ENCODE data around the gene WASF2. TPM values are rescaled to one million over a fixed set of nuclear protein-coding genes. Genes with fewer than 3 reads are reported as not detected.

Gene WASF2
- total RNA-seq, 1 experiment from 2014 or later = 68.6 TPM

GRCh38 chr1:27377760-27378495, 112.0 kb downstream of the WASF2 start:
- Mint-ChIP-seq H3K27me3 (ENCODE audit: insufficient read depth, unreplicated experiment) (no peaks in the 10 kb centered on the region), H3K27ac (ENCODE audit: unreplicated experiment) (no peak overlapping the region), H3K4me1 (ENCODE audit: low read depth, unreplicated experiment) (no peaks in the 10 kb centered on the region), H3K4me3 (ENCODE audit: unreplicated experiment) (no peak overlapping the region), H3K36me3 (ENCODE audit: insufficient read depth, unreplicated experiment) (no peaks in the 10 kb centered on the region), H3K9me3 (ENCODE audit: unreplicated experiment) (no peaks in the 10 kb centered on the region)
- BruUV-seq (replicated peaks) = no TSS peak
- no peaks in the 10 kb centered on the region for H3K4me1 ChIP-seq
- no peak for DNase-seq
- CTCF ChIA-PET = interaction anchor here (1.5 kb wide), 1 partner anchor 10 kb away, joined by 7 read pairs; no protein-coding TSS in a partner anchor
- no peak for TF ChIP-seq CTCF (IDR thresholded peaks at IDR 0.05; ENCODE audit: insufficient read depth in 1 of 2, low read depth in 1 of 2, low read length in 1 of 2, severe bottlenecking in 1 of 2, unreplicated experiment in 1 of 2)
- no peaks in the 10 kb centered on the region for H3K9me3 ChIP-seq
- H3K4me3 ChIP-seq (ENCODE audit: low read depth, low read length) = no peak overlapping the region
- H3K27me3 ChIP-seq (replicated peaks; ENCODE audit: control insufficient read depth, insufficient read depth, low read length) = no peaks in the 10 kb centered on the region
- POLR2A ChIA-PET = no interaction called here
- intact Hi-C loops (cut with micrococcal nuclease; ENCODE audit: unreplicated experiment) = no loop called here
- no peaks in the 10 kb centered on the region for H3K36me3 ChIP-seq (ENCODE audit: control insufficient read depth, insufficient read depth, low read length)

GRCh38 chr1:27374362-27375086, 115.4 kb downstream of the WASF2 start, which contains the start of gene FCN3:
TSS of gene FCN3 (minus strand) at chr1:27374824. CDS start at chr1:27374818, 6 bp downstream.
- POLR2A ChIA-PET = no interaction called here
- no peak for TF ChIP-seq CTCF (IDR thresholded peaks at IDR 0.05; ENCODE audit: insufficient read depth in 1 of 2, low read depth in 1 of 2, low read length in 1 of 2, severe bottlenecking in 1 of 2, unreplicated experiment in 1 of 2)
- H3K4me1 ChIP-seq = no peaks in the 10 kb centered on the region

GRCh38 chr1:27372808-27373690, 116.9 kb downstream of the WASF2 start:
- ChIA-PET CTCF (interaction anchor here (0.6 to 1.6 kb wide), 4 partner anchors 15 to 76 kb away, joined by 3 to 6 read pairs (median 5); no protein-coding TSS in a partner anchor), POLR2A (no interaction called here)
- no peaks in the 10 kb centered on the region for H3K9me3 Mint-ChIP-seq (ENCODE audit: unreplicated experiment)
- no peak overlapping the region for H3K27ac Mint-ChIP-seq (ENCODE audit: unreplicated experiment)
- H3K4me1 ChIP-seq = no peaks in the 10 kb centered on the region
- no peak for TF ChIP-seq CTCF (IDR thresholded peaks at IDR 0.05; ENCODE audit: insufficient read depth in 1 of 2, low read depth in 1 of 2, low read length in 1 of 2, severe bottlenecking in 1 of 2, unreplicated experiment in 1 of 2)
- no peak for DNase-seq
- BruUV-seq (replicated peaks) = no TSS peak
- no peaks in the 10 kb centered on the region for H3K36me3 Mint-ChIP-seq (ENCODE audit: insufficient read depth, unreplicated experiment)
- H3K4me3 Mint-ChIP-seq (ENCODE audit: unreplicated experiment) = no peak overlapping the region
- intact Hi-C loops (cut with micrococcal nuclease; ENCODE audit: unreplicated experiment) = no loop called here
- no peaks in the 10 kb centered on the region for H3K27me3 Mint-ChIP-seq (ENCODE audit: insufficient read depth, unreplicated experiment)
- no peaks in the 10 kb centered on the region for H3K36me3 ChIP-seq (ENCODE audit: control insufficient read depth, insufficient read depth, low read length)
- no peaks in the 10 kb centered on the region for H3K27me3 ChIP-seq (replicated peaks; ENCODE audit: control insufficient read depth, insufficient read depth, low read length)
- H3K4me3 ChIP-seq (ENCODE audit: low read depth, low read length) = no peak overlapping the region
- H3K9me3 ChIP-seq = no peaks in the 10 kb centered on the region
- no peaks in the 10 kb centered on the region for H3K4me1 Mint-ChIP-seq (ENCODE audit: low read depth, unreplicated experiment)

More at GRCh38 chr1:27374362-27375086, 115.4 kb downstream of the WASF2 start, which contains the start of gene FCN3:
- CTCF ChIA-PET = interaction anchor here (0.6 kb wide), 1 partner anchor 122 kb away, joined by 3 read pairs; no protein-coding TSS in a partner anchor
- Mint-ChIP-seq H3K9me3 (ENCODE audit: unreplicated experiment) (no peaks in the 10 kb centered on the region), H3K4me3 (ENCODE audit: unreplicated experiment) (no peak within 1 kb of the TSS), H3K36me3 (ENCODE audit: insufficient read depth, unreplicated experiment) (no peaks in the 10 kb centered on the region), H3K27ac (ENCODE audit: unreplicated experiment) (no peak within 1 kb of the TSS), H3K4me1 (ENCODE audit: low read depth, unreplicated experiment) (no peaks in the 10 kb centered on the region), H3K27me3 (ENCODE audit: insufficient read depth, unreplicated experiment) (no peaks in the 10 kb centered on the region)
- Histone ChIP-seq H3K27me3 (replicated peaks; ENCODE audit: control insufficient read depth, insufficient read depth, low read length) (no peaks in the 10 kb centered on the region), H3K9me3 (no peaks in the 10 kb centered on the region), H3K36me3 (ENCODE audit: control insufficient read depth, insufficient read depth, low read length) (no peaks in the 10 kb centered on the region), H3K4me3 (ENCODE audit: low read depth, low read length) (no peak within 1 kb of the TSS)
- DNase-seq = no peak
- no TSS peak for BruUV-seq (replicated peaks)
- intact Hi-C loops (cut with micrococcal nuclease; ENCODE audit: unreplicated experiment) = no loop called here
